B cell (primary cell): ENCODE results near the gene NAPG. TPM values are rescaled to one million over a fixed set of nuclear protein-coding genes. Genes with fewer than 3 reads are reported as not detected.

Experiments
- ATAC-seq: fragments of 200-7000 bp; cut with Tn5 transposase; one replicate; pipeline ENCODE4 v1.10.0; 2021; ENCODE audit warnings: low read depth, mild to moderate bottlenecking, moderate number of reproducible peaks, moderate library complexity
- CTCF ChIA-PET: fragments of 350-600 bp; sonication (Branson Sonifier 250); formaldehyde crosslinking; loops from one replicate; lab custom pipeline; 2021; ENCODE audit warnings: antibody characterized with exemption, inconsistent platforms; lab: Charles Lee
- POLR2A ChIA-PET: fragments of 350-600 bp; sonication (Branson Sonifier 250); formaldehyde crosslinking; loops from one replicate; lab custom pipeline; 2021; ENCODE audit warnings: antibody characterized with exemption; lab: Charles Lee
- DNase-seq: peaks from one replicate; pipeline ENCODE4 v3.0.0; 2013
- H2AFZ ChIP-seq: 2 replicates; pipeline ENCODE4 v1.6.1; 2012; ENCODE audit warnings: mild to moderate bottlenecking, low read depth, low read length; ENCODE audit not compliant: insufficient read depth, poor library complexity, severe bottlenecking
- H3K27ac ChIP-seq, 2 donors: 1 replicate in 1 of 2; 2 replicates in 1 of 2; pipeline ENCODE4 v1.5.1; 2012 to 2013; ENCODE audit warnings: low read length in 2 of 2, mild to moderate bottlenecking in 2 of 2, moderate library complexity in 1 of 2
- H3K27me3 ChIP-seq, 4 experiments: fragments of 200-600 bp in 1 of 4; sonication (generic) in 1 of 4; replicated peaks in 1 of 4; 1 replicate in 2 of 4; 2 replicates in 2 of 4; pipeline versions ENCODE4 v1.6.1 to v1.7.0; 2013 to 2016; ENCODE audit warnings: low read length in 3 of 4, mild to moderate bottlenecking in 2 of 4, mixed read lengths in 1 of 4, moderate library complexity in 1 of 4; ENCODE audit not compliant: insufficient read depth in 4 of 4, control insufficient read depth in 3 of 4; ENCODE audit errors: control extremely low read depth in 1 of 4
- H3K36me3 ChIP-seq, 2 experiments: replicated peaks in 1 of 2; 1 replicate in 1 of 2; 2 replicates in 1 of 2; pipeline versions ENCODE4 v1.6.1 to v1.7.1; 2013; ENCODE audit warnings: low read length in 1 of 2; ENCODE audit not compliant: insufficient read depth in 2 of 2, control insufficient read depth in 1 of 2; ENCODE audit errors: control extremely low read depth in 1 of 2, extremely low read depth in 1 of 2
- H3K4me1 ChIP-seq, 2 donors: fragments of 200-600 bp in 1 of 2; sonication (generic) in 1 of 2; 1 replicate in 1 of 2; 2 replicates in 1 of 2; pipeline versions ENCODE4 v1.5.1 to v1.6.1; 2013 to 2017; ENCODE audit warnings: low read length in 2 of 2; ENCODE audit not compliant: control insufficient read depth in 2 of 2, insufficient read depth in 2 of 2
- H3K4me2 ChIP-seq: replicated peaks from 2 replicates; pipeline ENCODE3; 2012; ENCODE audit warnings: mild to moderate bottlenecking, low read depth, low read length; ENCODE audit not compliant: poor library complexity, severe bottlenecking
- H3K4me3 ChIP-seq, 5 experiments: fragments of 200-600 bp in 1 of 5; sonication (generic) in 1 of 5; 1 replicate in 3 of 5; 2 replicates in 2 of 5; pipeline versions ENCODE4 v1.5.1 to v1.7.0; 2011 to 2016; ENCODE audit warnings: low read length in 4 of 5, mild to moderate bottlenecking in 4 of 5, low read depth in 2 of 5, control low read depth in 1 of 5, moderate library complexity in 1 of 5; ENCODE audit not compliant: insufficient read depth in 1 of 5; ENCODE audit errors: control extremely low read depth in 1 of 5, extremely low read depth in 1 of 5
- H3K79me2 ChIP-seq: fragments of 200-600 bp; sonication (generic); one replicate; pipeline ENCODE4 v1.6.0; 2016; ENCODE audit warnings: low read length; ENCODE audit not compliant: control insufficient read depth, insufficient read depth
- H3K9ac ChIP-seq: fragments of 200-600 bp; sonication (generic); 2 replicates; pipeline ENCODE4 v1.6.1; 2017; ENCODE audit warnings: mild to moderate bottlenecking, low read length, moderate library complexity
- H3K9me3 ChIP-seq, 3 donors: one replicate each; pipeline versions ENCODE4 v1.6.1 to v1.7.1; 2013; ENCODE audit warnings: low read length in 2 of 3; ENCODE audit not compliant: control insufficient read depth in 2 of 3, insufficient read depth in 1 of 3; ENCODE audit errors: control extremely low read depth in 1 of 3
- H4K20me1 ChIP-seq: 2 replicates; pipeline ENCODE4 v1.6.0; 2012; ENCODE audit warnings: mild to moderate bottlenecking, low read length; ENCODE audit not compliant: insufficient read depth, control insufficient read depth, poor library complexity, severe bottlenecking
- H3K27ac Mint-ChIP-seq: one replicate; pipeline ENCODE4 v1.8.0; 2021; ENCODE audit warnings: mixed read lengths
- H3K27me3 Mint-ChIP-seq: one replicate; pipeline ENCODE4 v1.8.0; 2021; ENCODE audit warnings: mixed read lengths
- H3K4me1 Mint-ChIP-seq: one replicate; pipeline ENCODE4 v1.8.0; 2021; ENCODE audit warnings: mixed read lengths
- H3K4me3 Mint-ChIP-seq: one replicate; pipeline ENCODE4 v1.8.0; 2021; ENCODE audit warnings: mixed read lengths
- H3K9me3 Mint-ChIP-seq: one replicate; pipeline ENCODE4 v1.8.0; 2022; ENCODE audit warnings: mixed read lengths; ENCODE audit not compliant: insufficient read depth
- CTCF ChIP-seq: fragments of 200-600 bp; IDR thresholded peaks from one replicate; pipeline ENCODE4 v1.8.0; 2022; ENCODE audit warnings: antibody characterized with exemption, mild to moderate bottlenecking
- EZH2 ChIP-seq: IDR thresholded peaks from 2 replicates; pipeline ENCODE4 v1.6.1; 2012; ENCODE audit warnings: borderline replicate concordance, low read depth, mild to moderate bottlenecking, moderate library complexity, low read length; ENCODE audit not compliant: insufficient read depth, poor library complexity, severe bottlenecking
- WGBS: methylation state at CpG from one replicate; pipeline ENCODE4 v1.1.5; 2013; ENCODE audit warnings: missing lambda C conversion rate; ENCODE audit not compliant: insufficient coverage; 5-methylcytosine and 5-hydroxymethylcytosine counted together
- intact Hi-C: fragments of 100-400 bp; cut with micrococcal nuclease; formaldehyde crosslinking; loops from one replicate; pipeline ENCODE4 v1.10.0; 2022
- polyA plus RNA-seq: library from polyadenylated mRNA; depleted of rRNA; stranded (reverse); fragments of >200 nt; gene quantifications from 2 replicates; pipeline ENCODE4 v1.2.3, GENCODE V29; 2012
- total RNA-seq, 2 donors: library from RNA; stranded (reverse); fragments of 120-200 nt in 1 of 2; gene quantifications; 1 replicate in 1 of 2; 2 replicates in 1 of 2; pipeline versions ENCODE4 v1.2.3 to v1.2.4, GENCODE V29; 2013 to 2022

Gene NAPG
- total and polyA plus RNA-seq, 2 donors (not counting 1 experiment from before 2014, with no cell fraction given): 9.4 to 31.8 TPM

GRCh38 chr18:10514082-10514481 lies 11.7 kb upstream of the NAPG start:
- no peaks in the 10 kb centered on the region for H3K36me3 ChIP-seq
- no peak overlapping the region for H3K4me3 ChIP-seq
- no peaks in the 10 kb centered on the region for H3K4me1 Mint-ChIP-seq
- 85% methylated on average over 1 of the region's 3 CpGs for WGBS
- TF ChIP-seq CTCF: no peak
- no peak for TF ChIP-seq EZH2
- no peaks in the 10 kb centered on the region for H4K20me1 ChIP-seq
- DNase-seq (no peak), ATAC-seq (no peak)
- H2AFZ ChIP-seq: no peak overlapping the region
- H3K79me2 ChIP-seq: no peaks in the 10 kb centered on the region
- H3K4me1 ChIP-seq: no peaks in the 10 kb centered on the region
- H3K27me3 ChIP-seq: peaks cover 0 to 9% (median 1%) of the 10 kb centered on the region in 4 experiments
- no peak overlapping the region for H3K4me3 Mint-ChIP-seq
- H3K27ac Mint-ChIP-seq: no peak overlapping the region
- ChIA-PET CTCF (interaction anchor here (0.7 to 7.7 kb wide), 3 partner anchors 12 to 542 kb away, joined by 3 to 57 read pairs (median 3); no protein-coding TSS in a partner anchor), POLR2A (no interaction called here)
- H3K9me3 Mint-ChIP-seq: peaks cover 4% of the 10 kb centered on the region
- peaks cover 35% of the 10 kb centered on the region for H3K27me3 Mint-ChIP-seq
- no peak overlapping the region for H3K27ac ChIP-seq
- H3K4me2 ChIP-seq: no peak overlapping the region
- intact Hi-C loops: no loop called here
- peaks cover 0 to 4% (median 0%) of the 10 kb centered on the region in 3 donors for H3K9me3 ChIP-seq
- H3K9ac ChIP-seq: no peak overlapping the region

GRCh38 chr18:10514601-10515000 lies 11.2 kb upstream of the NAPG start:
- H3K4me1 Mint-ChIP-seq: no peaks in the 10 kb centered on the region
- Histone ChIP-seq H3K9ac (no peak overlapping the region), H3K9me3 (peaks cover 0 to 4% (median 0%) of the 10 kb centered on the region in 3 donors), H3K36me3 (no peaks in the 10 kb centered on the region), H3K4me1 (peaks cover 0 to under 1% of the 10 kb centered on the region in 2 donors), H3K27me3 (peaks cover 0 to 9% (median 1%) of the 10 kb centered on the region in 4 experiments), H3K4me2 (no peak overlapping the region), H2AFZ (no peak overlapping the region), H3K79me2 (no peaks in the 10 kb centered on the region), H3K4me3 (no peak overlapping the region), H3K27ac (no peak overlapping the region), H4K20me1 (no peaks in the 10 kb centered on the region)
- DNase-seq (no peak), ATAC-seq (no peak)
- ChIA-PET POLR2A (no interaction called here), CTCF (interaction anchor here (1.1 to 7.7 kb wide), 2 partner anchors 12 to 23 kb away, joined by 3 to 57 read pairs; no protein-coding TSS in a partner anchor)
- H3K27ac Mint-ChIP-seq: no peak overlapping the region
- no peak overlapping the region for H3K4me3 Mint-ChIP-seq
- intact Hi-C loops: no loop called here
- peaks cover 39% of the 10 kb centered on the region for H3K27me3 Mint-ChIP-seq
- H3K9me3 Mint-ChIP-seq: peaks cover 4% of the 10 kb centered on the region
- TF ChIP-seq EZH2 (no peak), CTCF (no peak)
